Sigmoid colon (tissue), 4 donors: ENCODE data around the gene DSC3.

Experiments
- POLR2A ChIP-seq, 2 donors: fragments of 450-650 bp; IDR thresholded peaks; one replicate each; pipeline ENCODE4 v1.6.1; 2016; ENCODE audit warnings: antibody characterized with exemption in 2 of 2, mild to moderate bottlenecking in 2 of 2, moderate library complexity in 2 of 2
- POLR2AphosphoS5 ChIP-seq, 4 donors: sonication (generic); formaldehyde crosslinking; IDR thresholded peaks; one replicate each; pipeline ENCODE4 v1.6.1; 2017; ENCODE audit warnings: antibody characterized with exemption in 4 of 4
- TF ChIP-seq, protein P1 (sequence below), 4 experiments: fragments of 450-650 bp in 3 of 4; fragments of 200-600 bp in 1 of 4; IDR thresholded peaks; one replicate each; pipeline ENCODE4 v1.5.1; 2016 to 2019; ENCODE audit warnings: antibody characterized with exemption in 4 of 4, mild to moderate bottlenecking in 3 of 4, moderate library complexity in 2 of 4

GRCh38 chr18:31056296-31056695 is 13.8 kb upstream of the DSC3 start:
- no peak for TF ChIP-seq POLR2A (IDR thresholded peaks at IDR 0.05)
- TF ChIP-seq, protein P1, sequence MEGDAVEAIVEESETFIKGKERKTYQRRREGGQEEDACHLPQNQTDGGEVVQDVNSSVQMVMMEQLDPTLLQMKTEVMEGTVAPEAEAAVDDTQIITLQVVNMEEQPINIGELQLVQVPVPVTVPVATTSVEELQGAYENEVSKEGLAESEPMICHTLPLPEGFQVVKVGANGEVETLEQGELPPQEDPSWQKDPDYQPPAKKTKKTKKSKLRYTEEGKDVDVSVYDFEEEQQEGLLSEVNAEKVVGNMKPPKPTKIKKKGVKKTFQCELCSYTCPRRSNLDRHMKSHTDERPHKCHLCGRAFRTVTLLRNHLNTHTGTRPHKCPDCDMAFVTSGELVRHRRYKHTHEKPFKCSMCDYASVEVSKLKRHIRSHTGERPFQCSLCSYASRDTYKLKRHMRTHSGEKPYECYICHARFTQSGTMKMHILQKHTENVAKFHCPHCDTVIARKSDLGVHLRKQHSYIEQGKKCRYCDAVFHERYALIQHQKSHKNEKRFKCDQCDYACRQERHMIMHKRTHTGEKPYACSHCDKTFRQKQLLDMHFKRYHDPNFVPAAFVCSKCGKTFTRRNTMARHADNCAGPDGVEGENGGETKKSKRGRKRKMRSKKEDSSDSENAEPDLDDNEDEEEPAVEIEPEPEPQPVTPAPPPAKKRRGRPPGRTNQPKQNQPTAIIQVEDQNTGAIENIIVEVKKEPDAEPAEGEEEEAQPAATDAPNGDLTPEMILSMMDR (IDR thresholded peaks at IDR 0.05): no peak
- TF ChIP-seq POLR2AphosphoS5 (IDR thresholded peaks at IDR 0.05): no peak
